Kidney (tissue), 14 donors: ENCODE results near the gene ZNF764. TPM values are rescaled to one million over a fixed set of nuclear protein-coding genes. Genes with fewer than 3 reads are reported as not detected.

ENCODE experiments used
- DNase-seq, 5 donors: peaks; one replicate each; pipeline ENCODE4 v3.0.0-alpha.2; 2013 to 2020
- FAIRE-seq: peaks from 2 replicates; lab custom pipeline; 2012; peaks lifted over from hg19 to GRCh38; lab: Jason Lieb, UNC
- H3K27ac ChIP-seq, 2 donors: one replicate each; pipeline ENCODE4 v1.7.0; 2013; ENCODE audit warnings: low read depth in 2 of 2, low read length in 2 of 2, inconsistent platforms in 1 of 2
- H3K27me3 ChIP-seq: one replicate; pipeline ENCODE4 v1.7.1; 2013; ENCODE audit warnings: low read length, inconsistent platforms; ENCODE audit not compliant: control insufficient read depth, insufficient read depth
- H3K36me3 ChIP-seq, 3 donors: one replicate each; pipeline versions ENCODE4 v1.7.0 to v1.7.1; 2013; ENCODE audit warnings: low read length in 3 of 3, control low read depth in 1 of 3, inconsistent platforms in 1 of 3; ENCODE audit not compliant: insufficient read depth in 3 of 3, control insufficient read depth in 2 of 3
- H3K4me1 ChIP-seq, 3 donors: one replicate each; pipeline versions ENCODE4 v1.7.0 to v1.7.1; 2013; ENCODE audit warnings: low read length in 3 of 3, inconsistent platforms in 1 of 3, low read depth in 1 of 3; ENCODE audit not compliant: control insufficient read depth in 2 of 3, insufficient read depth in 2 of 3
- H3K4me3 ChIP-seq, 3 donors: one replicate each; pipeline versions ENCODE4 v1.7.0 to v1.8.1; 2013; ENCODE audit warnings: low read length in 3 of 3, control low read depth in 1 of 3, inconsistent platforms in 1 of 3
- H3K9ac ChIP-seq, 3 donors: one replicate each; pipeline versions ENCODE4 v1.7.0 to v1.7.1; 2013; ENCODE audit warnings: low read length in 3 of 3, control low read depth in 1 of 3, inconsistent platforms in 1 of 3
- H3K9me3 ChIP-seq, 3 donors: one replicate each; pipeline versions ENCODE4 v1.7.0 to v1.7.1; 2013; ENCODE audit warnings: low read length in 3 of 3, control low read depth in 1 of 3, inconsistent platforms in 1 of 3; ENCODE audit not compliant: control insufficient read depth in 2 of 3, insufficient read depth in 1 of 3
- intact Hi-C: fragments of 100-400 bp; cut with DNase I; formaldehyde crosslinking; loops from one replicate; pipeline ENCODE4 v1.11.1; 2022
- polyA plus RNA-seq: library from polyadenylated mRNA; stranded (reverse); fragments of 350-450 nt; fragmentation: Illumina TruSeq; extraction: RNeasy Lipid Tissue Mini Kit (QIAGEN cat#74804); gene quantifications from one replicate; pipeline ENCODE4 v1.2.3, GENCODE V29; 2014; ENCODE audit warnings: low read depth, low replicate concordance; ENCODE audit not compliant: insufficient read depth
- total RNA-seq: library from RNA; stranded (reverse); fragmentation: NEBNext Ultra II Directional; extraction: Animal tissue kit (Norgen Biotek cat#: 25700); gene quantifications from one replicate; pipeline ENCODE4 v1.2.1, GENCODE V29; 2021
- TF ChIP-seq, protein P1 (sequence below): IDR thresholded peaks from 3 replicates; pipeline ENCODE4 v1.5.1; 2012; ENCODE audit warnings: mild to moderate bottlenecking, moderate library complexity, borderline replicate concordance; ENCODE audit not compliant: insufficient read depth; ENCODE audit errors: extremely low read depth
- donor health status: control.
- donor health status: control.
- donor health status: control.
- donor health status: control.
- donor health status: control.
- donor health status: DM: yes; HTN: yes; CAD: no.
- donor health status: Normal renal cell carcinoma (clear cell type).

ZNF764 gene
- total and polyA plus RNA-seq, 2 donors from 2014 or later: 4.4 to 11.9 TPM

- Histone ChIP-seq H3K27ac (no peak overlapping the region), H3K9me3 (no peaks in the 10 kb centered on the region), H3K36me3 (peaks cover 0 to 3% (median 0%) of the 10 kb centered on the region in 3 donors), H3K27me3 (no peaks in the 10 kb centered on the region), H3K4me1 (peaks cover 2 to 11% (median 4%) of the 10 kb centered on the region in 3 donors), H3K4me3 (no peak overlapping the region), H3K9ac (no peak overlapping the region)
- no peak for DNase-seq
- FAIRE-seq: no peak
- intact Hi-C loops: no loop called here
- TF ChIP-seq, protein P1, sequence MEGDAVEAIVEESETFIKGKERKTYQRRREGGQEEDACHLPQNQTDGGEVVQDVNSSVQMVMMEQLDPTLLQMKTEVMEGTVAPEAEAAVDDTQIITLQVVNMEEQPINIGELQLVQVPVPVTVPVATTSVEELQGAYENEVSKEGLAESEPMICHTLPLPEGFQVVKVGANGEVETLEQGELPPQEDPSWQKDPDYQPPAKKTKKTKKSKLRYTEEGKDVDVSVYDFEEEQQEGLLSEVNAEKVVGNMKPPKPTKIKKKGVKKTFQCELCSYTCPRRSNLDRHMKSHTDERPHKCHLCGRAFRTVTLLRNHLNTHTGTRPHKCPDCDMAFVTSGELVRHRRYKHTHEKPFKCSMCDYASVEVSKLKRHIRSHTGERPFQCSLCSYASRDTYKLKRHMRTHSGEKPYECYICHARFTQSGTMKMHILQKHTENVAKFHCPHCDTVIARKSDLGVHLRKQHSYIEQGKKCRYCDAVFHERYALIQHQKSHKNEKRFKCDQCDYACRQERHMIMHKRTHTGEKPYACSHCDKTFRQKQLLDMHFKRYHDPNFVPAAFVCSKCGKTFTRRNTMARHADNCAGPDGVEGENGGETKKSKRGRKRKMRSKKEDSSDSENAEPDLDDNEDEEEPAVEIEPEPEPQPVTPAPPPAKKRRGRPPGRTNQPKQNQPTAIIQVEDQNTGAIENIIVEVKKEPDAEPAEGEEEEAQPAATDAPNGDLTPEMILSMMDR: no peak
Measured at GRCh38 chr16:30574678-30575077, 16.5 kb upstream of the ZNF764 start.

DNA sequence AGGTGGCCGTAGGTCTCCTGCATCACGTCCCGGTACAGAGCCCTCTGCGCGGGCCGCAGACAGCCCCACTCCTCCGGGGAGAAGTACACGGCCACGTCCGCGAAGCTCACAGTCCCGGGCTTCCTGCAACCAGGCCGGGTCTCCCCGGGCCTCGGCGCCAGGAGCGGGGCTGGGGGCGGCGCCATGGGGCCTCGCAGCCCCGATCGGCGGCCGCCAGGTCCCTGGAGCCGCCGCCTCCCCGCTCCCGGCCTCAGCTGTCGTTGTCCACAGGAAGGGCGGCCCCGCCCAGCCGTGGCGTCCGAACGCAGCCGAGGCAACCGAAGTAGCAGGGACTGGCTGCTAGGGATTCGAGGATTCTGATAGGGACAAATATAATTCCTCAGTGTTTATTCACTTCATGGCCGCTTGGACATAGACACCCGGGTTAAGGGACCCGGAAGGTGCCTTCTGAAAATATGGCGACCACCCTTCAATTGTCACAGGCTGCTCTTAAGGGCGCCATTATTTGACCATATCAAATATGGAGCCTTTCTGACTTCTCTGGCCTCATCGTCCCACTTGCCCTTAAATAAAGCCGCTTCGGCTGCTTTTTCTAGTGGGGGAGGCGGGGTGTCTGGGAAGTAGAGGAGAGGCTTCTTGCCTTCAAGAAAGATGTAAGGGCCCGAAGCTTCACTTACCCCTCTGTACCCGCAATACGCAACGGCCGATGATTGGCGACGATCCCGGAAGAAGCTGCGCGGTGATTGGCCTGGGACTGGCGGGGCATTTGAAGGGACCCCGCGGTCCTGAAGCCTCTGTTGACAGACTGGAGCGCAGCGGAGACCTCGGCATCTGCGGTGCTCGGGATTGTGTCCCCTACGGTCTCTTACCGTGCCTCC, 13.5 kb upstream of the ZNF764 start, which contains the start of gene ZNF688:
TSS of gene ZNF688 (minus strand) at position 270 of the 878 bp plus-strand sequence. CDS start at position 185, 85 bp downstream.
- H3K27me3 ChIP-seq: no peaks in the 10 kb centered on the region
- peak within 1 kb of the TSS; percentile 80 to 97 (median 92) for H3K9ac ChIP-seq
- peaks cover 2 to 13% (median 4%) of the 10 kb centered on the region in 3 donors for H3K4me1 ChIP-seq
- peak within 1 kb of the TSS; percentile 89 to 90 (median 89) for H3K4me3 ChIP-seq
- H3K9me3 ChIP-seq: no peaks in the 10 kb centered on the region
- peak; percentile 97 to 99 (median 98) for DNase-seq
- H3K36me3 ChIP-seq: no peaks in the 10 kb centered on the region
- intact Hi-C loops: no loop called here
- FAIRE-seq: peak; percentile 81
- peak within 1 kb of the TSS; percentile 98 for H3K27ac ChIP-seq
- TF ChIP-seq, protein P1: no peak

DNA sequence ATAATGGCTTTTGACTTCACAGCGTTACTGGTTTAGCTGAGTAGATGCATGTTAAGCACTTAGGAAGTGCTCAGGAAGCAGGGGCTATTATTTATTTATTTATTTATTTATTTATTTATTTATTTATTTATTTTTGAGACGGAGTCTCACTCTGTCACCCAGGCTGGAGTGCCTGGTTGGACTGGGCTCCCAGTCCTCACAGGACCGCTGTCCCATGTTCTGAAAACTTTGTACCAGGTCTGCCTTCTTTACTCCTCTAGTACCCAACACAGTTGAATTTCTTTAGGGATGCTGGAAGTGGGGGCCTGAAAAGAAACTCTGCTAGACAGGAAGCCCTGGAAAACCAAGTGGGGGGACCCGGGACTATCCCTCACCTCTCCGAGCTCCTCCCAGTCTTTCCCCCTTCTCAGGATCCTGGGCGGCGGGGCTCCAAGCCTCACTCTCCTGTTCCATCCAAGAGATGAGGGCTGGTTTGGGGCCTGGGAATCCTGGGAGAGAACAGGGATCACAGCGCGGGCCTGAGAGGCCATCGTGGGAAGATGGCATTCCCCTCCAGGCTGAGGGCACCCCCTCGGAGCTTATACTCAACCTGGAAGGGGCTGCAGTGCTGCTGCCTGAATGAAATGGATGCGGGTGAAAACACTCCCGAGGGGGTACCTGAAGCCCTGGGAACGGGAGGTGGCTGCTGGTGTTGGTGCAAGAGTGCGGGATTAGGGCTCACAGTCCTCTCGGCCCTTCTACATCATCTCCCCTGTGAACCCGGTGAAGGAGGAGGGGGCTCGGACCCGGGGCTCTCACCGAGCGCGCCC, 12.7 kb upstream of the ZNF764 start:
- TF ChIP-seq, protein P1: no peak
- DNase-seq: peak; percentile 49 to 81 (median 76)
- peak overlapping the region; percentile 98 for H3K27ac ChIP-seq
- peak overlapping the region; percentile 67 to 97 (median 92) for H3K9ac ChIP-seq
- H3K4me1 ChIP-seq: peaks cover 2 to 13% (median 4%) of the 10 kb centered on the region in 3 donors
- H3K36me3 ChIP-seq: no peaks in the 10 kb centered on the region
- FAIRE-seq: no peak
- no peaks in the 10 kb centered on the region for H3K9me3 ChIP-seq
- H3K27me3 ChIP-seq: no peaks in the 10 kb centered on the region
- peak overlapping the region; percentile 65 to 89 (median 89) for H3K4me3 ChIP-seq
- intact Hi-C loops: no loop called here
